GM12801 (cell line): ENCODE data around the gene GLRX5.

Experiments
- TF ChIP-seq, protein P1 (sequence below): IDR thresholded peaks from one replicate; pipeline ENCODE4 v1.5.1; 2011; ENCODE audit warnings: control low read depth; ENCODE audit not compliant: insufficient read length; ENCODE audit errors: extremely low read depth

GLRX5 gene

GRCh38 chr14:95540236-95540855, 5.5 kb downstream of the GLRX5 start:
- TF ChIP-seq, protein P1, sequence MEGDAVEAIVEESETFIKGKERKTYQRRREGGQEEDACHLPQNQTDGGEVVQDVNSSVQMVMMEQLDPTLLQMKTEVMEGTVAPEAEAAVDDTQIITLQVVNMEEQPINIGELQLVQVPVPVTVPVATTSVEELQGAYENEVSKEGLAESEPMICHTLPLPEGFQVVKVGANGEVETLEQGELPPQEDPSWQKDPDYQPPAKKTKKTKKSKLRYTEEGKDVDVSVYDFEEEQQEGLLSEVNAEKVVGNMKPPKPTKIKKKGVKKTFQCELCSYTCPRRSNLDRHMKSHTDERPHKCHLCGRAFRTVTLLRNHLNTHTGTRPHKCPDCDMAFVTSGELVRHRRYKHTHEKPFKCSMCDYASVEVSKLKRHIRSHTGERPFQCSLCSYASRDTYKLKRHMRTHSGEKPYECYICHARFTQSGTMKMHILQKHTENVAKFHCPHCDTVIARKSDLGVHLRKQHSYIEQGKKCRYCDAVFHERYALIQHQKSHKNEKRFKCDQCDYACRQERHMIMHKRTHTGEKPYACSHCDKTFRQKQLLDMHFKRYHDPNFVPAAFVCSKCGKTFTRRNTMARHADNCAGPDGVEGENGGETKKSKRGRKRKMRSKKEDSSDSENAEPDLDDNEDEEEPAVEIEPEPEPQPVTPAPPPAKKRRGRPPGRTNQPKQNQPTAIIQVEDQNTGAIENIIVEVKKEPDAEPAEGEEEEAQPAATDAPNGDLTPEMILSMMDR = no peak

GRCh38 chr14:95541346-95541745, 6.5 kb downstream of the GLRX5 start:
- TF ChIP-seq, protein P1 = no peak

GRCh38 chr14:95541932-95542930, 7.4 kb downstream of the GLRX5 start:
- TF ChIP-seq, protein P1 = no peak

DNA sequence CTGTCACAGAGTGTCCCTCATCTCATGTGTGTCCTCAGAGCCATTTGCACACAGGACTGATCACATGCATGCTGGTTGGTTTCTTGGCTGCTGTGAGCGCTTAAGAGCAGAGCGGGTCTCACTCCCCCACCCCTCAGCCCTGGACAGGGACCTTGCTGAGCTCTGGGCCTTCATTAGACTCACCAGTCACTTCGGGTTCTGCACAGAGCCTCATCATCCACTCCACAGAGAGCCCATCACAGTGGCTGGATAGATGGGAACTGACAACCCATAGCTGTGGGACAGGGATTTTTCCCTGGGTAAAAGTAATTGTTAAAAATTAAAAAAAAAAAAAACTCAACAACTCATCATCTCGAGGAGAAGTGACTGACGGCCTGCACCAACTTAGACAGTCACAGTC, 8.2 kb downstream of the GLRX5 start:
- TF ChIP-seq, protein P1 = no peak

DNA sequence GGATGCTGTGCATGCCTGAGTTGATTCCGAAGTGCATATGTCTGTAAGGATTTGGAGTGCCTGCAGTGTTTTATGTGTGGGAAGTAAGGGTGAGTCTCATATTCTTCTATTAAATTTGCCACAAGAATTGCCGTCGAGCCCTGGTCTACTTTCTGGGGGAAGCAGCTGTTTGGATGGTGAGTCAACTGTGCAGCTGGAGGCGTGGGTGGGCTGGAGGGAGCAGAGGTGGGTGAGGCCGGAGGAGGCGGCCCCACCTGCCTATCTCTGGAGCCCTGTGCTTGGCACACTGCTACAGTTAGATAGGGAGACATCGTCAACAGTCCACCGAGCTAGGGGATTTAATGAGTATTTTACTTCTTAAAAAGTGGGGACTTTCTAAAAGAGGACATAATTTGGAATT, 9.7 kb downstream of the GLRX5 start:
- TF ChIP-seq, protein P1 = no peak

DNA sequence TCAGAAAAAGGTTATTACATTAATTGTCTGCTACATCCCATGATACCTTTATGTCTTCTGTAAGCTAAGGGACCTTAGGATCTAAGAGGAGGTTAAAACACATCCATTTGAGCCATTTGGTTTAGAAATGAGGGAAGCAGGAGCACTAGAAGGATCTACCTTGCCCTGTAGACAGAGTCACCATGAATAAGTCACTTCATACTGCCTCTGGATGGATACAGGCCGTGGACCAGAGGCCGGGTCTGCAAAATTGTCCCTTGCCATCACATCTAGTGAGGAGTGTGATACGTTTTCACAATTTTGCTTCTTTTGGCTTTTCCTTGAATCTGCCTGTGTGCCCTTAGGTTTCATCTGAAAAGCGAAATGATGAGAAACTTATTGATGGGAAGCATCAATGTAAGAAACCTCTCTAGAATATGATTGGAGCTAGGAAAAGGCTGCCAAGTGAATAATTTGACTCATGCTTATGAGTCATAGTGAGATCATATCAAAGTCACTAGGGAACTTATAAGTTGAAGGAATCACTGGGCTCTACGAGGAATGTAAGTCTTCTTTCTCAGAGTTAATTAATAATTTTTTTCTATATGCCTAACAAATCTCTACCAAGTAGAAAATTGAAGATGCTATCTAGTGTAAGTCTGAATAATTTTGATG, 10.8 kb downstream of the GLRX5 start:
- TF ChIP-seq, protein P1 = no peak

DNA sequence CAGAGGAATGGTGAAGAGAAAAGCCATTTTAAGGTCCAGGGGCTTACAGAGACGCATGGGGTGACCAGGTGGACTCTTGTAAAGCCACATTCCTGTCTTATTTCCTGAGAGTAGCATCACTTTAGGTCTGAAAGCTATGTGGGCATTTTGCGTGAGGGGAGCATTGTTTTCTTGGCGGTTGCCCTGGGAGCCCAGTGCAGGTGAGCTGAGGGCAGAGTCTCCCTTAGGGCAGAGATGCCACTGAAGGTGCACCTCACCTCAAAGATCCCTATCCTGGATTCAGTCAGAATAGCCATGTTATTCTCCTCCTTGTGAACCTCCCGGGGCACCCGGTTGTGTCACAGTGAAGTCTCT, 12.4 kb downstream of the GLRX5 start:
- TF ChIP-seq, protein P1 = no peak
